Effector memory CD8-positive, alpha-beta T cell (primary cell): ENCODE measurements around the gene MFSD12.

Source experiments
- ATAC-seq: fragments of 150-1000 bp; cut with Tn5 transposase; replicated peaks from 2 replicates; pipeline ENCODE4 v1.10.0; 2021; ENCODE audit warnings: mild to moderate bottlenecking, moderate library complexity
- DNase-seq, 3 experiments: peaks; one replicate each; pipeline ENCODE4 v3.0.0; 2021
- H3K27ac Mint-ChIP-seq, 2 donors: one replicate each; pipeline ENCODE4 v1.8.0; 2022; ENCODE audit warnings: mild to moderate bottlenecking in 2 of 2, mixed read lengths in 2 of 2, moderate library complexity in 2 of 2
- H3K27me3 Mint-ChIP-seq, 2 donors: one replicate each; pipeline ENCODE4 v1.8.0; 2022; ENCODE audit warnings: mixed read lengths in 2 of 2
- H3K36me3 Mint-ChIP-seq: one replicate; pipeline ENCODE4 v1.8.0; 2022; ENCODE audit warnings: mild to moderate bottlenecking, moderate library complexity, mixed read lengths; ENCODE audit not compliant: insufficient read depth
- H3K4me1 Mint-ChIP-seq, 2 donors: one replicate each; pipeline ENCODE4 v1.8.0; 2022; ENCODE audit warnings: low read depth in 2 of 2, mixed read lengths in 2 of 2
- H3K4me3 Mint-ChIP-seq, 2 donors: one replicate each; pipeline ENCODE4 v1.8.0; 2022; ENCODE audit warnings: mild to moderate bottlenecking in 2 of 2, mixed read lengths in 2 of 2, moderate library complexity in 2 of 2
- H3K9me3 Mint-ChIP-seq, 2 donors: one replicate each; pipeline ENCODE4 v1.8.0; 2022; ENCODE audit warnings: mixed read lengths in 2 of 2

MFSD12 gene

GRCh38 chr19:3506384-3507340, 50.7 kb downstream of the MFSD12 start:
- Mint-ChIP-seq H3K36me3 (peaks cover 45% of the 10 kb centered on the region), H3K27me3 (no peaks in the 10 kb centered on the region), H3K4me3 (peak overlapping the region; percentile 94 to 95), H3K4me1 (peaks cover 43 to 46% of the 10 kb centered on the region in 2 donors), H3K9me3 (no peaks in the 10 kb centered on the region), H3K27ac (peak overlapping the region; percentile 99)
- peak; percentile 25 to 42 (median 39) for DNase-seq
- ATAC-seq, result peak; percentile 17

GRCh38 chr19:3505598-3506383, 51.6 kb downstream of the MFSD12 start, which contains the start of gene FZR1:
FZR1 (plus strand) TSS chr19:3506311; CDS start chr19:3522990, 16,679 bp downstream.
- H3K36me3 Mint-ChIP-seq, result peaks cover 43% of the 10 kb centered on the region
- no peaks in the 10 kb centered on the region for H3K9me3 Mint-ChIP-seq
- H3K27me3 Mint-ChIP-seq, result no peaks in the 10 kb centered on the region
- DNase-seq (peak; percentile 98 to 100 (median 99)), ATAC-seq (peak; percentile 84)
- H3K4me3 Mint-ChIP-seq, result peak within 1 kb of the TSS; percentile 94 to 95
- H3K27ac Mint-ChIP-seq, result peak within 1 kb of the TSS; percentile 99
- peaks cover 41 to 47% of the 10 kb centered on the region in 2 donors for H3K4me1 Mint-ChIP-seq

- ATAC-seq (no peak), DNase-seq (no peak)
- Mint-ChIP-seq H3K9me3 (no peaks in the 10 kb centered on the region), H3K27me3 (no peaks in the 10 kb centered on the region), H3K27ac (peak overlapping the region; percentile 99), H3K4me3 (peak overlapping the region; percentile 94 to 95), H3K36me3 (peaks cover 45% of the 10 kb centered on the region), H3K4me1 (peaks cover 44 to 45% of the 10 kb centered on the region in 2 donors)
Measured at GRCh38 chr19:3504735-3505134, 52.7 kb downstream of the MFSD12 start.

GRCh38 chr19:3503036-3503572, 54.3 kb downstream of the MFSD12 start:
- ATAC-seq, result no peak
- DNase-seq, result no peak
- Mint-ChIP-seq H3K27ac (no peak overlapping the region), H3K4me1 (peaks cover 34% of the 10 kb centered on the region in 2 donors), H3K4me3 (no peak overlapping the region), H3K9me3 (no peaks in the 10 kb centered on the region), H3K27me3 (no peaks in the 10 kb centered on the region), H3K36me3 (peaks cover 44% of the 10 kb centered on the region)

GRCh38 chr19:3501780-3502179, 55.6 kb downstream of the MFSD12 start:
- H3K4me3 Mint-ChIP-seq, result no peak overlapping the region
- peaks cover 26 to 29% of the 10 kb centered on the region in 2 donors for H3K4me1 Mint-ChIP-seq
- no peaks in the 10 kb centered on the region for H3K27me3 Mint-ChIP-seq
- no peaks in the 10 kb centered on the region for H3K9me3 Mint-ChIP-seq
- no peak for ATAC-seq
- H3K27ac Mint-ChIP-seq, result no peak overlapping the region
- DNase-seq, result no peak
- peaks cover 42% of the 10 kb centered on the region for H3K36me3 Mint-ChIP-seq

GRCh38 chr19:3500429-3501101, 56.8 kb downstream of the MFSD12 start, which contains the start of gene DOHH:
DOHH (minus strand) TSS chr19:3500674; CDS start chr19:3496814, 3,860 bp downstream.
- Mint-ChIP-seq H3K27ac (peak within 1 kb of the TSS; percentile 99 to 100), H3K36me3 (peaks cover 34% of the 10 kb centered on the region), H3K4me3 (peak within 1 kb of the TSS; percentile 92 to 96), H3K9me3 (no peaks in the 10 kb centered on the region), H3K4me1 (peaks cover 19 to 24% of the 10 kb centered on the region in 2 donors), H3K27me3 (no peaks in the 10 kb centered on the region)
- ATAC-seq (peak; percentile 86), DNase-seq (peak; percentile 90 to 91 (median 90))

- Mint-ChIP-seq H3K9me3 (no peaks in the 10 kb centered on the region), H3K27me3 (no peaks in the 10 kb centered on the region), H3K27ac (peak overlapping the region; percentile 99 to 100), H3K4me1 (peaks cover 15 to 21% of the 10 kb centered on the region in 2 donors), H3K4me3 (peak overlapping the region; percentile 92 to 96), H3K36me3 (peaks cover 35% of the 10 kb centered on the region)
- ATAC-seq (no peak), DNase-seq (no peak)
Measured at GRCh38 chr19:3499738-3500428, 57.5 kb downstream of the MFSD12 start.

- Mint-ChIP-seq H3K4me3 (no peak overlapping the region), H3K9me3 (no peaks in the 10 kb centered on the region), H3K4me1 (peaks cover 15 to 19% of the 10 kb centered on the region in 2 donors), H3K27me3 (no peaks in the 10 kb centered on the region), H3K36me3 (peaks cover 45% of the 10 kb centered on the region), H3K27ac (no peak overlapping the region)
- ATAC-seq (no peak), DNase-seq (no peak)
Measured at GRCh38 chr19:3497757-3498520, 59.4 kb downstream of the MFSD12 start.

GRCh38 chr19:3496392-3497273, 60.8 kb downstream of the MFSD12 start:
- DNase-seq (no peak), ATAC-seq (no peak)
- Mint-ChIP-seq H3K27me3 (no peaks in the 10 kb centered on the region), H3K4me1 (peaks cover 15 to 19% of the 10 kb centered on the region in 2 donors), H3K27ac (peak overlapping the region in 1 of 2 donors; percentile 61), H3K9me3 (no peaks in the 10 kb centered on the region), H3K4me3 (no peak overlapping the region), H3K36me3 (peaks cover 45% of the 10 kb centered on the region)

- Mint-ChIP-seq H3K4me3 (no peak overlapping the region), H3K36me3 (peaks cover 33% of the 10 kb centered on the region), H3K27me3 (no peaks in the 10 kb centered on the region), H3K4me1 (peaks cover 6 to 8% of the 10 kb centered on the region in 2 donors), H3K9me3 (no peaks in the 10 kb centered on the region), H3K27ac (no peak overlapping the region)
- ATAC-seq (no peak), DNase-seq (no peak)
Measured at GRCh38 chr19:3494559-3494958, 62.8 kb downstream of the MFSD12 start.
